H1 (cell line): ENCODE measurements around the gene TNS1.

Experiments
- CREB1 ChIP-seq: IDR thresholded peaks from 2 replicates; pipeline ENCODE4 v1.6.1; 2012; ENCODE audit warnings: inconsistent platforms
- CTCF ChIP-seq, 3 experiments: IDR thresholded peaks; 1 replicate in 2 of 3; 2 replicates in 1 of 3; pipeline versions ENCODE4 v1.5.1 to v1.6.1; 2011; ENCODE audit warnings: low read length in 3 of 3, mild to moderate bottlenecking in 3 of 3, inconsistent platforms in 2 of 3, low read depth in 1 of 3, moderate library complexity in 1 of 3; ENCODE audit not compliant: insufficient read depth in 1 of 3; ENCODE audit errors: control extremely low read depth in 1 of 3
- EGR1 ChIP-seq: IDR thresholded peaks from 2 replicates; pipeline ENCODE4 v1.6.1; 2011; ENCODE audit warnings: low read depth, low read length, borderline replicate concordance
- EP300 ChIP-seq, 2 experiments: IDR thresholded peaks; 1 replicate in 1 of 2; 2 replicates in 1 of 2; pipeline ENCODE4 v1.6.1; 2011 to 2012; ENCODE audit warnings: low read depth in 2 of 2, low read length in 2 of 2, mild to moderate bottlenecking in 2 of 2, borderline replicate concordance in 1 of 2, inconsistent platforms in 1 of 2, moderate library complexity in 1 of 2
- NANOG ChIP-seq: IDR thresholded peaks from 2 replicates; pipeline ENCODE4 v1.6.1; 2011; ENCODE audit warnings: low read length, low read depth, mild to moderate bottlenecking, inconsistent platforms; ENCODE audit not compliant: insufficient read depth, poor library complexity, severe bottlenecking
- NRF1 ChIP-seq: IDR thresholded peaks from 2 replicates; pipeline ENCODE4 v1.6.1; 2011; ENCODE audit warnings: mild to moderate bottlenecking, low read depth, low read length, improper control_type of control experiment
- POLR2AphosphoS5 ChIP-seq: IDR thresholded peaks from 2 replicates; pipeline ENCODE4 v1.6.1; 2011; ENCODE audit warnings: low read depth, low read length
- RXRA ChIP-seq: IDR thresholded peaks from 2 replicates; pipeline ENCODE4 v1.6.1; 2011; ENCODE audit warnings: low read depth, mild to moderate bottlenecking, low read length, moderate library complexity; ENCODE audit not compliant: insufficient read depth
- SIN3A ChIP-seq, 2 experiments: IDR thresholded peaks in 1 of 2; conservative IDR thresholded peaks in 1 of 2; 2 replicates each; pipeline ENCODE4 v1.6.1; 2011 to 2012; ENCODE audit warnings: low read length in 2 of 2, improper control_type of control experiment in 1 of 2, low read depth in 1 of 2, mild to moderate bottlenecking in 1 of 2
- SP1 ChIP-seq: IDR thresholded peaks from 2 replicates; pipeline ENCODE4 v1.6.1; 2011; ENCODE audit warnings: low read depth, low read length
- SP4 ChIP-seq: IDR thresholded peaks from 2 replicates; pipeline ENCODE4 v1.6.1; 2012; ENCODE audit warnings: low read length, inconsistent platforms
- SUZ12 ChIP-seq: fragments of 200-600 bp; sonication (generic); IDR thresholded peaks from 2 replicates; pipeline ENCODE4 v1.6.1; 2012; ENCODE audit warnings: mild to moderate bottlenecking, inconsistent platforms, low read length, moderate library complexity, mixed read lengths

GRCh38 chr2:217935235-217935879 is 67.4 kb downstream of the TNS1 start:
- no peak for TF ChIP-seq SP4
- TF ChIP-seq SP1 = no peak
- no peak for TF ChIP-seq NRF1
- no peak for TF ChIP-seq CTCF (IDR thresholded peaks at IDR 0.05; ENCODE audit: control extremely low read depth in 1 of 3, insufficient read depth in 1 of 3, low read depth in 1 of 3, low read length in 3 of 3)
- TF ChIP-seq EP300 (IDR thresholded peaks at IDR 0.05; ENCODE audit: borderline replicate concordance in 1 of 2, low read depth in 2 of 2, low read length in 2 of 2) = no peak
- peak; percentile 54; the same call in 1 of the 2 replicates for TF ChIP-seq EGR1
- TF ChIP-seq POLR2AphosphoS5 = no peak
- TF ChIP-seq RXRA = no peak
- no peak for TF ChIP-seq SUZ12
- TF ChIP-seq NANOG = no peak
- no peak for TF ChIP-seq SIN3A (conservative IDR thresholded peaks at IDR 0.05 in 1 of 2, IDR thresholded peaks at IDR 0.05 in 1 of 2; ENCODE audit: low read depth in 1 of 2, low read length in 2 of 2)
- TF ChIP-seq CREB1 = no peak
